Nephron (organoid): ENCODE measurements around the gene PCA3.

Experiments
- H3K27ac Mint-ChIP-seq, 3 experiments: 2 replicates each; pipeline ENCODE4 v1.8.0; 2020; ENCODE audit warnings: mixed read lengths in 3 of 3, mild to moderate bottlenecking in 2 of 3, moderate library complexity in 1 of 3
- H3K27me3 Mint-ChIP-seq: 2 replicates; pipeline ENCODE4 v1.8.0; 2021; ENCODE audit warnings: low read depth, mild to moderate bottlenecking, moderate library complexity, mixed read lengths
- H3K36me3 Mint-ChIP-seq: 2 replicates; pipeline ENCODE4 v1.8.0; 2020; ENCODE audit warnings: low read depth, mixed read lengths
- H3K4me1 Mint-ChIP-seq: 2 replicates; pipeline ENCODE4 v1.8.0; 2020; ENCODE audit warnings: mixed read lengths
- H3K4me3 Mint-ChIP-seq, 3 experiments: 2 replicates each; pipeline ENCODE4 v1.8.0; 2020; ENCODE audit warnings: mild to moderate bottlenecking in 3 of 3, mixed read lengths in 3 of 3, moderate library complexity in 2 of 3
- H3K9me3 Mint-ChIP-seq: 2 replicates; pipeline ENCODE4 v1.8.0; 2020; ENCODE audit warnings: mixed read lengths
- TF ChIP-seq, protein P1 (sequence below), 3 experiments: fragments of 200-600 bp; sonication (generic); IDR thresholded peaks; one replicate each; pipeline ENCODE4 v1.5.0; 2021; ENCODE audit warnings: antibody characterized with exemption in 3 of 3; ENCODE audit not compliant: unreplicated experiment in 3 of 3

The PCA3 gene

DNA sequence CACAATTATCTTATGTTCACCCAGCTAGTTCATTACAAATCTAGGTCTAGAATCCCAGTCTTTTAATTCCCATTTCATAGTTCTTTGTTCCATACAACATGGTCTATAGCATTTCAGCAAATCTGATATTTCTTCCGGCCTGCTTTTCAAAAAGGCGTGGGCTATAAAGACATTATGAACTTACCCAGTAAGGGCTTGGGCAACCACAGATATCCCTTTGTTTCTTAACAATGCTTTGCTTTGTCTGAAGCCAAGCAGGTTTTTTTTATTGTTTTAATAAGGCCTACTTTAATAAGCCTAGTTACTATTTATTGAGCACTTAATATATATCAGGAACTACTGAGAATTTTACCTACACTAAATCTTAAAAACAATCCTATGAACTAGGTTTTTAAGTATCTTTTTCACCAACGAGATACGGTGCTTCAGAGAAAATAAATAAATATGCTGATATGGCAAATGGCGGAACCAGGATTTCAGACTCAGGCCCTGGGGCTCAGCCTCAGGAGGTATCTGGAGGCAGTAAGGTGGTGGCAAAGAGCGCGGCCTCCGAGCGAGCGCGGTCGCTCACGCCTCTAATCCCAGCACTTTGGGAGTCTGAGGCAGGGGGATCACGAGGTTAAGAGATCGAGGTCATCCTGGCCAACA, 29.7 kb downstream of the PCA3 start:
- Mint-ChIP-seq H3K4me1 (no peaks in the 10 kb centered on the region), H3K9me3 (no peaks in the 10 kb centered on the region), H3K27ac (no peak overlapping the region), H3K36me3 (no peaks in the 10 kb centered on the region), H3K4me3 (no peak overlapping the region), H3K27me3 (peaks cover 4% of the 10 kb centered on the region)
- TF ChIP-seq, protein P1, sequence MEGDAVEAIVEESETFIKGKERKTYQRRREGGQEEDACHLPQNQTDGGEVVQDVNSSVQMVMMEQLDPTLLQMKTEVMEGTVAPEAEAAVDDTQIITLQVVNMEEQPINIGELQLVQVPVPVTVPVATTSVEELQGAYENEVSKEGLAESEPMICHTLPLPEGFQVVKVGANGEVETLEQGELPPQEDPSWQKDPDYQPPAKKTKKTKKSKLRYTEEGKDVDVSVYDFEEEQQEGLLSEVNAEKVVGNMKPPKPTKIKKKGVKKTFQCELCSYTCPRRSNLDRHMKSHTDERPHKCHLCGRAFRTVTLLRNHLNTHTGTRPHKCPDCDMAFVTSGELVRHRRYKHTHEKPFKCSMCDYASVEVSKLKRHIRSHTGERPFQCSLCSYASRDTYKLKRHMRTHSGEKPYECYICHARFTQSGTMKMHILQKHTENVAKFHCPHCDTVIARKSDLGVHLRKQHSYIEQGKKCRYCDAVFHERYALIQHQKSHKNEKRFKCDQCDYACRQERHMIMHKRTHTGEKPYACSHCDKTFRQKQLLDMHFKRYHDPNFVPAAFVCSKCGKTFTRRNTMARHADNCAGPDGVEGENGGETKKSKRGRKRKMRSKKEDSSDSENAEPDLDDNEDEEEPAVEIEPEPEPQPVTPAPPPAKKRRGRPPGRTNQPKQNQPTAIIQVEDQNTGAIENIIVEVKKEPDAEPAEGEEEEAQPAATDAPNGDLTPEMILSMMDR (IDR thresholded peaks at IDR 0.05; ENCODE audit: unreplicated experiment in 3 of 3): no peak

DNA sequence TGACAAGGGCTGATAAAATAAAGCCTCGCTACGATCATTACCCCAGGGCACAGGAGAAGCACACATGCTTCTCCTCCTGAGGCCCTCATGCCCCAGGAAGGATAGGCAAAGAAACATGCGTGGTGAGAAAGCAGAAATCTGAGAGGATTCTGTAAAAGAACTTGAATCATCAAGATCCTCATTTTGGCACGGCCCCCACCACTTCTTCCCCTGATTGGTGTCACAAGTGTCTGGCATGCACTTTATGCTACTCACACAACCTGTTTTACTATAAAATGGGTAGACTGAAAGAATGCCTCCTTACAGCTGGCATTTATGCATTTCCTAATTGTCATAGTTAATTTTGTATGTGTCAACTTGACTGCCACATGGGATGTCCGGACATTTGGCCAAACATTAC, 32.1 kb downstream of the PCA3 start:
- Mint-ChIP-seq H3K27ac (no peak overlapping the region), H3K9me3 (no peaks in the 10 kb centered on the region), H3K27me3 (peaks cover 4% of the 10 kb centered on the region), H3K4me1 (no peaks in the 10 kb centered on the region), H3K4me3 (no peak overlapping the region), H3K36me3 (no peaks in the 10 kb centered on the region)
- TF ChIP-seq, protein P1 (IDR thresholded peaks at IDR 0.05; ENCODE audit: unreplicated experiment in 3 of 3): no peak

DNA sequence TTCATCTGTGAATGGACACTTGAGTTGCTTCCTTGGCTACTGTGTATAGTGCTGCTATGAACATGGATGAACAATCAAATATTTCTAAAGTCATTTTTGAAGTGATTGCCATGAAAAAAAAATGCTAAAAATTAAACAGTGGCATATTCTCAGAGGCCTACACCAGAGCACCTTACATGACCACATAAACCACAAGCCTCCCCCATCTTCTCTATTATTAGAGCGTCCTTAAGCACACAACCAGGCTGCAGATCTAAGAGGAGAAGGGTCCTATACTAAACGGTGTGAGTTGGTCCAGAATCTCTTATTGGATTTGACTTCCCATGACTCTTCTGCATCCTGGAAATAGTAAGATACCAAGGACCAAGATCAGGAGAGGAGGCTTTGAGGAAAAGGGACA, 34.3 kb downstream of the PCA3 start:
- no peaks in the 10 kb centered on the region for H3K9me3 Mint-ChIP-seq
- H3K36me3 Mint-ChIP-seq: no peaks in the 10 kb centered on the region
- H3K27ac Mint-ChIP-seq: no peak overlapping the region
- TF ChIP-seq, protein P1 (IDR thresholded peaks at IDR 0.05; ENCODE audit: unreplicated experiment in 3 of 3): no peak
- no peaks in the 10 kb centered on the region for H3K4me1 Mint-ChIP-seq
- H3K4me3 Mint-ChIP-seq: no peak overlapping the region
- H3K27me3 Mint-ChIP-seq: peaks cover 5% of the 10 kb centered on the region

DNA sequence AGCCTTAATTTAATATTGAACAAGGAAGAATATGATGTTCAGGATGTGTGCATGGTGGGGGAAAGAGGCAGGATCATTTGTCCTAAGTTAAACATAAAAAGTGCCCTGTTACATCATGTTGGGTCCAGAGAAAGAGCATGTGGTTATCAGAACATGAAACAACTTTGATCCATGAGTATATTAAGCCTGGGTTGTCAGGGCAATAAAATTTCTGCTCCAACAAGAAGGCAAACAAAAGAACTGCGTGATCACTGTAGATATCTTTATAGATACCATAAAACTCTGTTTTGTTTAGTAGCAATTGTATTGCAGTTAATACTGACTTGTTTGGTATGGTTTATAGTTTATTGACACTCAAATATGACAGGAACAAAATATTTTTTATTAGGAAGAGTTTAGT, 35.2 kb downstream of the PCA3 start:
- no peak overlapping the region for H3K4me3 Mint-ChIP-seq
- no peaks in the 10 kb centered on the region for H3K36me3 Mint-ChIP-seq
- no peak overlapping the region for H3K27ac Mint-ChIP-seq
- TF ChIP-seq, protein P1 (IDR thresholded peaks at IDR 0.05; ENCODE audit: unreplicated experiment in 3 of 3): no peak
- H3K4me1 Mint-ChIP-seq: no peaks in the 10 kb centered on the region
- no peaks in the 10 kb centered on the region for H3K9me3 Mint-ChIP-seq
- peaks cover 8% of the 10 kb centered on the region for H3K27me3 Mint-ChIP-seq

DNA sequence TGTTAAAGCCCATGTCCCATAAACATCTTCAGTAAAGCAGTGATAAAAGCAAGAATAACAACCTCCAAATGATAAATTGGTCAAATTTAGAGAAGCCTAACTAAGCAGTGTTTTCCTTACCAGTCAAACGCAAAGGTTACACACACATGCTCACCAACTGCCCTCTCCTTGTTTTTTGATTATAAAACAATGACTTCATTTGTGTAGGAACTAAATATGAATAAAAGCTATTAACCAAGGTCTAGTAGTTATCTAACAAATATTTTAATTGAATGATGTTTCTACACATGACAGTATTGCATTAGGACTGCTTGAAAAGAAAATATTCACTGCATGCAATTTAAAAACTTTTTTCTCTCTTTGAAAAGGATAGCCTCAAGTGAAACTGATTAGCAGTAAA, 36.7 kb downstream of the PCA3 start:
- TF ChIP-seq, protein P1 (IDR thresholded peaks at IDR 0.05; ENCODE audit: unreplicated experiment in 3 of 3): no peak
- Mint-ChIP-seq H3K36me3 (no peaks in the 10 kb centered on the region), H3K9me3 (no peaks in the 10 kb centered on the region), H3K4me1 (no peaks in the 10 kb centered on the region), H3K27ac (no peak overlapping the region), H3K27me3 (peaks cover 12% of the 10 kb centered on the region), H3K4me3 (no peak overlapping the region)

DNA sequence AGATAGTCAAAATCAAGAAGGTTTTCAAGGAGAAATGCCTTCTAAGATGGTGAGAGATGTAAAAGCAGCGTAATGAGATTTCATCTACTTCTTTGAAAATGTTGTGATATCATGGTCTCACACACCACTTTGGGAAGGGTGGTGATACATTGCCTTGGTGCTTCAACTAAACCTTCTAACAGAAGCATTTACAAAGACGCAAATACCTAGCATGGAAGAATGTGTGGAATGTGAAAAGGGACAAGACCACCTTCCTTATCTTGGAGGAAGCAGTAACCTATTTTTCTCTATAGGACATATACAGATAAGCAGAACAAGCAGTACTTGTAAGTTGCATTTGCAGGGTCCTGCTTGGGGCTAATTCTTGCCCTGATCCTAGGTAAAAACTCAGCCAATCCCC, 38.8 kb downstream of the PCA3 start:
- TF ChIP-seq, protein P1 (IDR thresholded peaks at IDR 0.05; ENCODE audit: unreplicated experiment in 3 of 3): no peak
- Mint-ChIP-seq H3K9me3 (no peaks in the 10 kb centered on the region), H3K4me3 (no peak overlapping the region), H3K27ac (no peak overlapping the region), H3K27me3 (peaks cover 12% of the 10 kb centered on the region), H3K4me1 (no peaks in the 10 kb centered on the region), H3K36me3 (no peaks in the 10 kb centered on the region)
